ENCODE data around the gene GDPD3. TPM values are rescaled to one million over a fixed set of nuclear protein-coding genes. Genes with fewer than 3 reads are reported as not detected.

Gene GDPD3
- total and polyA plus RNA-seq, 2 of the 13 experiments (the other 11 are each of a cell fraction or from before 2014, with no cell fraction given) = 18.7 to 20.6 TPM

- TF ChIP-seq IRX3 (CRISPR knock-in tag; IDR thresholded peaks at IDR 0.05; ENCODE audit: borderline replicate concordance, low read depth) (0 out of 2 replicates have a peak, but pooled peaks have one; percentile 28), JUNB (CRISPR knock-in tag; IDR thresholded peaks at IDR 0.05; ENCODE audit: borderline replicate concordance) (no peak), ZFP36L1 (CRISPR knock-in tag; IDR thresholded peaks at IDR 0.05) (no peak), CENPT (CRISPR knock-in tag; IDR thresholded peaks at IDR 0.05; ENCODE audit: low read depth) (no peak), CEBPZ (IDR thresholded peaks at IDR 0.05; ENCODE audit: low read length) (no peak), ZNF841 (CRISPR knock-in tag; IDR thresholded peaks at IDR 0.05; ENCODE audit: borderline replicate concordance) (no peak), SNAPC5 (CRISPR knock-in tag; IDR thresholded peaks at IDR 0.05; ENCODE audit: borderline replicate concordance) (no peak), YEATS4 (CRISPR knock-in tag; IDR thresholded peaks at IDR 0.05; ENCODE audit: borderline replicate concordance) (no peak), ZNF782 (CRISPR knock-in tag; IDR thresholded peaks at IDR 0.05; ENCODE audit: borderline replicate concordance) (peak; percentile 47; the same call in 1 of the 2 replicates), GMEB1 (CRISPR knock-in tag; IDR thresholded peaks at IDR 0.05; ENCODE audit: borderline replicate concordance) (no peak), ZNF253 (CRISPR knock-in tag; IDR thresholded peaks at IDR 0.05; ENCODE audit: borderline replicate concordance) (no peak), AKAP8 (CRISPR knock-in tag; IDR thresholded peaks at IDR 0.05) (no peak), MIXL1 (CRISPR knock-in tag; IDR thresholded peaks at IDR 0.05) (no peak), ZNF441 (CRISPR knock-in tag; IDR thresholded peaks at IDR 0.05; ENCODE audit: borderline replicate concordance) (no peak), MYPOP (CRISPR knock-in tag; IDR thresholded peaks at IDR 0.05) (0 out of 2 replicates have a peak, but pooled peaks have one; percentile 4)
- TF ChIP-seq, protein P1, sequence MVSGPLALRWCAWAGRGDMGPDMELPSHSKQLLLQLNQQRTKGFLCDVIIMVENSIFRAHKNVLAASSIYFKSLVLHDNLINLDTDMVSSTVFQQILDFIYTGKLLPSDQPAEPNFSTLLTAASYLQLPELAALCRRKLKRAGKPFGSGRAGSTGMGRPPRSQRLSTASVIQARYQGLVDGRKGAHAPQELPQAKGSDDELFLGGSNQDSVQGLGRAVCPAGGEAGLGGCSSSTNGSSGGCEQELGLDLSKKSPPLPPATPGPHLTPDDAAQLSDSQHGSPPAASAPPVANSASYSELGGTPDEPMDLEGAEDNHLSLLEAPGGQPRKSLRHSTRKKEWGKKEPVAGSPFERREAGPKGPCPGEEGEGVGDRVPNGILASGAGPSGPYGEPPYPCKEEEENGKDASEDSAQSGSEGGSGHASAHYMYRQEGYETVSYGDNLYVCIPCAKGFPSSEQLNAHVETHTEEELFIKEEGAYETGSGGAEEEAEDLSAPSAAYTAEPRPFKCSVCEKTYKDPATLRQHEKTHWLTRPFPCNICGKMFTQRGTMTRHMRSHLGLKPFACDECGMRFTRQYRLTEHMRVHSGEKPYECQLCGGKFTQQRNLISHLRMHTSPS (CRISPR knock-in tag; IDR thresholded peaks at IDR 0.05; ENCODE audit: low read depth) = no peak
- TF ChIP-seq, protein P2, sequence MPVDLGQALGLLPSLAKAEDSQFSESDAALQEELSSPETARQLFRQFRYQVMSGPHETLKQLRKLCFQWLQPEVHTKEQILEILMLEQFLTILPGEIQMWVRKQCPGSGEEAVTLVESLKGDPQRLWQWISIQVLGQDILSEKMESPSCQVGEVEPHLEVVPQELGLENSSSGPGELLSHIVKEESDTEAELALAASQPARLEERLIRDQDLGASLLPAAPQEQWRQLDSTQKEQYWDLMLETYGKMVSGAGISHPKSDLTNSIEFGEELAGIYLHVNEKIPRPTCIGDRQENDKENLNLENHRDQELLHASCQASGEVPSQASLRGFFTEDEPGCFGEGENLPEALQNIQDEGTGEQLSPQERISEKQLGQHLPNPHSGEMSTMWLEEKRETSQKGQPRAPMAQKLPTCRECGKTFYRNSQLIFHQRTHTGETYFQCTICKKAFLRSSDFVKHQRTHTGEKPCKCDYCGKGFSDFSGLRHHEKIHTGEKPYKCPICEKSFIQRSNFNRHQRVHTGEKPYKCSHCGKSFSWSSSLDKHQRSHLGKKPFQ (CRISPR knock-in tag; IDR thresholded peaks at IDR 0.05; ENCODE audit: insufficient replicate concordance) = peak; percentile 56
- TF ChIP-seq, protein P3, sequence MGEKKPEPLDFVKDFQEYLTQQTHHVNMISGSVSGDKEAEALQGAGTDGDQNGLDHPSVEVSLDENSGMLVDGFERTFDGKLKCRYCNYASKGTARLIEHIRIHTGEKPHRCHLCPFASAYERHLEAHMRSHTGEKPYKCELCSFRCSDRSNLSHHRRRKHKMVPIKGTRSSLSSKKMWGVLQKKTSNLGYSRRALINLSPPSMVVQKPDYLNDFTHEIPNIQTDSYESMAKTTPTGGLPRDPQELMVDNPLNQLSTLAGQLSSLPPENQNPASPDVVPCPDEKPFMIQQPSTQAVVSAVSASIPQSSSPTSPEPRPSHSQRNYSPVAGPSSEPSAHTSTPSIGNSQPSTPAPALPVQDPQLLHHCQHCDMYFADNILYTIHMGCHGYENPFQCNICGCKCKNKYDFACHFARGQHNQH (CRISPR knock-in tag; IDR thresholded peaks at IDR 0.05) = no peak
These were observed 37.0 kb downstream of the GDPD3 start (continued) for GRCh38 chr16:30076276-30076791.

Data from HepG2 (cell line).